H1 (cell line): ENCODE data around the gene PET117. TPM values are rescaled to one million over a fixed set of nuclear protein-coding genes. Genes with fewer than 3 reads are reported as not detected.

ENCODE experiments used
- CTCF ChIA-PET: fragments of 300-600 bp; sonication (Branson Sonifier 250); formaldehyde crosslinking; loops from one replicate; lab custom pipeline; 2021; ENCODE audit not compliant: partially characterized antibody; lab: Charles Lee
- POLR2A ChIA-PET: fragments of 300-600 bp; sonication (Branson Sonifier 250); formaldehyde crosslinking; loops from one replicate; lab custom pipeline; 2021; ENCODE audit warnings: inconsistent platforms; ENCODE audit not compliant: partially characterized antibody; lab: Charles Lee
- DNase-seq, 2 experiments: peaks; one replicate each; pipeline versions ENCODE4 v3.0.0 to v3.0.0-alpha.2; 2010 to 2022; ENCODE audit warnings: low spot score in 2 of 2, low read depth in 1 of 2, mixed read lengths in 1 of 2
- FAIRE-seq: peaks from 2 replicates; lab custom pipeline; 2011; peaks lifted over from hg19 to GRCh38; lab: Jason Lieb, UNC
- H2AFZ ChIP-seq: 2 replicates; pipeline ENCODE4 v1.8.1; 2012; ENCODE audit warnings: low read length, inconsistent platforms
- H2AK5ac ChIP-seq: 2 replicates; pipeline ENCODE4 v1.6.1; 2013; ENCODE audit warnings: low read depth, low read length
- H2BK120ac ChIP-seq: replicated peaks from 2 replicates; pipeline ENCODE3; 2013; ENCODE audit warnings: low read depth, low read length, inconsistent platforms
- H2BK12ac ChIP-seq: 2 replicates; pipeline ENCODE4 v1.6.1; 2013; ENCODE audit warnings: low read depth, low read length
- H2BK15ac ChIP-seq: 2 replicates; pipeline ENCODE4 v1.6.1; 2013; ENCODE audit warnings: low read length
- H2BK20ac ChIP-seq: 2 replicates; pipeline ENCODE4 v1.6.1; 2013; ENCODE audit warnings: low read length
- H2BK5ac ChIP-seq: 2 replicates; pipeline ENCODE4 v1.6.1; 2013; ENCODE audit warnings: low read depth, low read length
- H3K14ac ChIP-seq: 2 replicates; pipeline ENCODE4 v1.6.1; 2013; ENCODE audit warnings: inconsistent platforms; ENCODE audit not compliant: insufficient read length
- H3K18ac ChIP-seq: 2 replicates; pipeline ENCODE4 v1.6.1; 2013; ENCODE audit warnings: low read length; ENCODE audit errors: extremely low read depth
- H3K23ac ChIP-seq: 2 replicates; pipeline ENCODE4 v1.6.1; 2013; ENCODE audit warnings: inconsistent platforms; ENCODE audit not compliant: insufficient read length
- H3K23me2 ChIP-seq: 2 replicates; pipeline ENCODE4 v1.6.1; 2013; ENCODE audit warnings: low read depth, low read length
- H3K27ac ChIP-seq: 2 replicates; pipeline ENCODE4 v1.6.1; 2011; ENCODE audit warnings: low read depth, low read length, inconsistent platforms
- H3K27me3 ChIP-seq, 4 experiments: replicated peaks in 1 of 4; 1 replicate in 1 of 4; 2 replicates in 3 of 4; pipeline versions ENCODE4 v1.6.1 to v1.8.1; 2011 to 2013; ENCODE audit warnings: low read length in 3 of 4, mild to moderate bottlenecking in 3 of 4, inconsistent platforms in 2 of 4, mixed read lengths in 2 of 4, moderate library complexity in 1 of 4; ENCODE audit not compliant: control insufficient read depth in 3 of 4, insufficient read depth in 3 of 4; ENCODE audit errors: extremely low read depth in 1 of 4
- H3K36me3 ChIP-seq, 4 experiments: 2 replicates each; pipeline versions ENCODE4 v1.6.1 to v1.8.1; 2011 to 2013; ENCODE audit warnings: mild to moderate bottlenecking in 4 of 4, low read length in 3 of 4, moderate library complexity in 2 of 4, control low read depth in 1 of 4, inconsistent platforms in 1 of 4; ENCODE audit not compliant: insufficient read depth in 4 of 4, control insufficient read depth in 2 of 4
- H3K4ac ChIP-seq: replicated peaks from 2 replicates; pipeline ENCODE3; 2013; ENCODE audit warnings: low read length, low read depth, mixed read lengths, inconsistent platforms; ENCODE audit not compliant: insufficient read length
- H3K4me1 ChIP-seq, 4 experiments: replicated peaks in 1 of 4; 1 replicate in 1 of 4; 2 replicates in 3 of 4; pipeline versions ENCODE4 v1.6.1 to v1.8.1; 2011 to 2013; ENCODE audit warnings: low read length in 3 of 4, inconsistent platforms in 2 of 4, mixed read lengths in 1 of 4; ENCODE audit not compliant: insufficient read depth in 4 of 4, control insufficient read depth in 3 of 4
- H3K4me2 ChIP-seq, 2 experiments: 2 replicates each; pipeline versions ENCODE4 v1.6.1 to v1.8.1; 2011 to 2013; ENCODE audit warnings: low read depth in 2 of 2, low read length in 2 of 2, control low read depth in 1 of 2, inconsistent platforms in 1 of 2, mild to moderate bottlenecking in 1 of 2; ENCODE audit not compliant: insufficient read depth in 1 of 2
- H3K4me3 ChIP-seq, 4 experiments: fragments of 200-600, 300-600 bp in 1 of 4; sonication (generic), shearing (Covaris generic), sonication (Bioruptor Twin) in 1 of 4; 2 replicates each; pipeline versions ENCODE4 v1.5.1 to v1.8.1; 2011 to 2016; ENCODE audit warnings: low read length in 4 of 4, low read depth in 3 of 4, control low read depth in 2 of 4, inconsistent platforms in 2 of 4, mild to moderate bottlenecking in 2 of 4, mixed read lengths in 1 of 4, moderate library complexity in 1 of 4; ENCODE audit not compliant: insufficient read depth in 2 of 4; ENCODE audit errors: extremely low read depth in 1 of 4
- H3K56ac ChIP-seq: replicated peaks from 2 replicates; pipeline ENCODE3; 2013; ENCODE audit warnings: low read depth, mild to moderate bottlenecking, mixed read lengths, low read length, inconsistent platforms; ENCODE audit not compliant: insufficient read length
- H3K79me1 ChIP-seq: 2 replicates; pipeline ENCODE4 v1.6.1; 2013; ENCODE audit warnings: low read depth, low read length, control low read depth
- H3K79me2 ChIP-seq, 2 experiments: 2 replicates each; pipeline versions ENCODE4 v1.6.1 to v1.8.1; 2012 to 2013; ENCODE audit warnings: low read length in 2 of 2, mild to moderate bottlenecking in 2 of 2, inconsistent platforms in 1 of 2; ENCODE audit not compliant: insufficient read depth in 2 of 2, control insufficient read depth in 1 of 2
- H3K9ac ChIP-seq, 4 experiments: replicated peaks in 1 of 4; 1 replicate in 1 of 4; 2 replicates in 3 of 4; pipeline versions ENCODE4 v1.6.1 to v1.8.1; 2011 to 2013; ENCODE audit warnings: low read depth in 3 of 4, low read length in 3 of 4, control low read depth in 2 of 4, mild to moderate bottlenecking in 2 of 4, moderate library complexity in 2 of 4, inconsistent platforms in 1 of 4; ENCODE audit errors: extremely low read depth in 1 of 4
- H3K9me3 ChIP-seq, 2 experiments: 2 replicates each; pipeline versions ENCODE4 v1.6.1 to v1.8.1; 2012 to 2013; ENCODE audit warnings: mild to moderate bottlenecking in 2 of 2, moderate library complexity in 2 of 2, control low read depth in 1 of 2, inconsistent platforms in 1 of 2, low read depth in 1 of 2, low read length in 1 of 2, mixed read lengths in 1 of 2; ENCODE audit not compliant: insufficient read depth in 2 of 2
- H4K20me1 ChIP-seq, 2 experiments: replicated peaks in 1 of 2; 2 replicates each; pipeline versions ENCODE3 to v1.8.1; 2011 to 2013; ENCODE audit warnings: inconsistent platforms in 2 of 2, low read length in 2 of 2, mild to moderate bottlenecking in 1 of 2; ENCODE audit not compliant: insufficient read depth in 2 of 2, control insufficient read depth in 1 of 2
- H4K5ac ChIP-seq: 2 replicates; pipeline ENCODE4 v1.6.1; 2013; ENCODE audit warnings: low read length, low read depth, mixed read lengths, inconsistent platforms; ENCODE audit not compliant: insufficient read length
- H4K8ac ChIP-seq: 2 replicates; pipeline ENCODE4 v1.8.0; 2013; ENCODE audit warnings: mild to moderate bottlenecking, moderate library complexity, low read length, inconsistent platforms; ENCODE audit not compliant: insufficient read depth; ENCODE audit errors: extremely low read depth
- H4K91ac ChIP-seq: replicated peaks from 2 replicates; pipeline ENCODE3; 2013; ENCODE audit warnings: low read length, mixed read lengths, inconsistent platforms; ENCODE audit not compliant: insufficient read length
- WGBS, 2 experiments: shearing (Covaris generic) in 1 of 2; methylation state at CpG; one replicate each; pipeline versions ENCODE4 v1.1.6 to v1.1.7; 2013 to 2015; ENCODE audit warnings: low lambda C conversion rate in 2 of 2, mixed read lengths in 2 of 2, inconsistent platforms in 1 of 2, low coverage in 1 of 2, missing lambda C conversion rate in 1 of 2; ENCODE audit not compliant: insufficient replicate concordance in 2 of 2, insufficient coverage in 1 of 2, insufficient read length in 1 of 2; ENCODE audit errors: extremely low coverage in 1 of 2, missing lambda C conversion rate in 1 of 2; 5-methylcytosine and 5-hydroxymethylcytosine counted together
- polyA plus RNA-seq, 7 experiments: library from polyadenylated mRNA; depleted of rRNA in 3 of 7; stranded (reverse) in 5 of 7; unstranded in 2 of 7; fragments of >200 nt in 5 of 7; fragments of 200-250 nt in 2 of 7; gene quantifications; 1 replicate in 5 of 7; 2 replicates in 1 of 7; 4 replicates in 1 of 7; pipeline versions ENCODE4 v1.2.1 to v1.2.3, GENCODE V29; 2011 to 2013; ENCODE audit warnings: missing spikeins in 2 of 7, mixed read lengths in 2 of 7
- total RNA-seq: library from RNA; stranded (reverse); fragmentation: NEBNext Ultra II Directional; extraction: Animal tissue kit (Norgen Biotek cat#: 25700); gene quantifications from 2 replicates; pipeline ENCODE4 v1.2.1, GENCODE V29; 2021
- TF ChIP-seq, protein P1 (sequence below): IDR thresholded peaks from 2 replicates; pipeline ENCODE4 v1.6.1; 2012; ENCODE audit warnings: inconsistent platforms

PET117 gene
- total and polyA plus RNA-seq, 2 of the 8 experiments (the other 6 are each of a cell fraction or from before 2014, with no cell fraction given): 9.1 to 23.8 TPM

DNA sequence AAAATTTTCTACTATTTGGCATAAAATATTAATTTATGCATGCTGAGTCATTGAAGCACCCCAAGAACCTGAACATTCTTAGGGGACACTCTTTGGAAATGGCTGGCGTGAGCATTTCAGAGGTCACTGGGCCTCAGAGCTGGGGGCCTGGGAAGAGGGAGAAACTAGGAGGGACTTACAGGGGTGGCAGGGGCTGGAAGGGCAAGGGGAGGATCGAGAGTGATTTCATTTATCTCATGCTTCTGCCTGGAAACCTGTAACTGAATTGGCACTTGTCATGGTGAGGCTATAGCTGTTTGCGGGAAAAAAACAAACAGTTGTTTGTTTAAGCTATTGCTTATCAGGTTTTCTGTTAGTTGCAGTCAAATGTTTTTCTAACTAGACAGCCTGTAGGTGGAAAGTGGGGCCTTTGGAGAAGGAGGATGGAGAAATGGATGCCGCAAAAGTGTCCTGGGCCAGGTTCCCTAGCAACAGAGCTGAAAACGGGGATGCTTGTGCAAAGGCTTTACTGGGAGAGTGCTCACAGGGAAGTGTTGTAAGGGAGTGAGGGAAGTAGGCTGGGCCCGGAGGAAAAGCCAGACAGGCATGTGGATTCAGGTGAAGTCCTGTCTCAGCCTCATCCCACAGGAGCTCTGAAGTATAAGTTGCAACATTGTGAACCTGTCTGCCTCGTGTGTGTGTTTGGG, 36.4 kb upstream of the PET117 start:
- Histone ChIP-seq H2BK20ac (no peak overlapping the region), H3K23ac (no peak overlapping the region), H2AK5ac (no peak overlapping the region), H3K14ac (no peak overlapping the region), H2BK15ac (no peak overlapping the region), H3K79me2 (no peaks in the 10 kb centered on the region), H3K9me3 (no peaks in the 10 kb centered on the region), H4K8ac (peak overlapping the region; percentile 87; the same call in 1 of the 2 replicates), H3K23me2 (no peaks in the 10 kb centered on the region), H3K4ac (no peak overlapping the region), H3K27me3 (no peaks in the 10 kb centered on the region), H4K20me1 (no peaks in the 10 kb centered on the region), H3K4me3 (no peak overlapping the region), H3K4me1 (0 out of 7 replicates have a peak, but pooled peaks cover 0 to 3% (median 0%) of the 10 kb centered on the region in 4 experiments), H3K9ac (no peak overlapping the region), H2BK5ac (no peak overlapping the region), H3K4me2 (peak overlapping the region in 1 of 2 experiments; percentile 13; a peak in 1 of 4 replicates), H3K18ac (no peak overlapping the region), H2AFZ (peak overlapping the region; percentile 76), H4K91ac (no peak overlapping the region), H3K27ac (no peak overlapping the region), H3K56ac (no peak overlapping the region), H2BK12ac (no peak overlapping the region), H3K79me1 (no peaks in the 10 kb centered on the region), H4K5ac (no peak overlapping the region), H3K36me3 (no peaks in the 10 kb centered on the region), H2BK120ac (no peak overlapping the region)
- ChIA-PET POLR2A (interaction anchor here (0.9 to 1.0 kb wide), 2 partner anchors 36 to 117 kb away, joined by 3 read pairs; partner anchors contain the start of genes KAT14 and PET117), CTCF (no interaction called here)
- DNase-seq: peak; percentile 3 to 49
- TF ChIP-seq, protein P1, sequence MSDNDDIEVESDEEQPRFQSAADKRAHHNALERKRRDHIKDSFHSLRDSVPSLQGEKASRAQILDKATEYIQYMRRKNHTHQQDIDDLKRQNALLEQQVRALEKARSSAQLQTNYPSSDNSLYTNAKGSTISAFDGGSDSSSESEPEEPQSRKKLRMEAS: no peak
- FAIRE-seq: no peak
- 70% methylated on average over 7 of the region's 7 CpGs; no CpG with 5 or more reads in 1 of the 2 experiments for WGBS, 2 experiments
